Inflammatory macrophage treated with lipopolysaccharide for 1 hour (primary cell): ENCODE measurements around the gene CARMIL3.

Source experiments
- DNase-seq, 2 donors: peaks; one replicate each; pipeline ENCODE4 v3.0.0-alpha.2; 2020 to 2022

The CARMIL3 gene

DNA sequence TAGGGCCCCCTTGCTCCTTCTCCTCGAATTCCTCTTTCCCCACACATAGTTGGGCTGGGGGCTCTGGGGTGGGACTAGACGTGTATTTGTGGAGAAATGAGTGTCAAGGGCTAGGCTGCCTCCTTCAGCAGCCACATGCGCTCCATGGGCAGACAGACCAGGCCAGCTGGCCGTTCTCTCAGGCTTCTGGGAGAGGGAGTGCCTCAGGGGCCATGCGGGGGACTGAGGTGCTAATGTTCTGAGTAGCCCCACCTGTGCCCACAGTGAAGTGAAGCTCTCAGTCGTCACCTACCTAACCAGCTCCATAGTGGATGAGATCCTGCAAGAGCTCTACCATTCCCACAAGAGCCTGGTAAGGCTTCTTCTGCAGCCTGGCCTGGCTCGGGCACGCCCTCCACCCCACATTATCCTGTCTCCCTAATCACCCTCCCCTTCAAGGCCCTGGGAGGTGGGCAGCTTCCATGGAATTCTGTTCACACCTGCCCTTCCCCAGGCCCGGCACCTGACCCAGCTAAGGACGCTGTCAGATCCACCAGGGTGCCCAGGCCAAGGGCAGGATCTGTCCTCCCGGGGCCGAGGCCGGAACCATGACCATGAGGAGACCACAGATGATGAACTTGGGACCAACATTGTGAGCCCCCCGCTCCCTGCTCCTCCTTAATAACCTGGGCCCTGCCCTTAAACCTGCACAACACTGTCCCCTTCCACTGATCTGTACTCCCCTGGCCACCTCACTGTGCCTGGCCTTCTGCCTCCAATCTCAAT, 10.6 kb downstream of the CARMIL3 start:
- no peak for DNase-seq

DNA sequence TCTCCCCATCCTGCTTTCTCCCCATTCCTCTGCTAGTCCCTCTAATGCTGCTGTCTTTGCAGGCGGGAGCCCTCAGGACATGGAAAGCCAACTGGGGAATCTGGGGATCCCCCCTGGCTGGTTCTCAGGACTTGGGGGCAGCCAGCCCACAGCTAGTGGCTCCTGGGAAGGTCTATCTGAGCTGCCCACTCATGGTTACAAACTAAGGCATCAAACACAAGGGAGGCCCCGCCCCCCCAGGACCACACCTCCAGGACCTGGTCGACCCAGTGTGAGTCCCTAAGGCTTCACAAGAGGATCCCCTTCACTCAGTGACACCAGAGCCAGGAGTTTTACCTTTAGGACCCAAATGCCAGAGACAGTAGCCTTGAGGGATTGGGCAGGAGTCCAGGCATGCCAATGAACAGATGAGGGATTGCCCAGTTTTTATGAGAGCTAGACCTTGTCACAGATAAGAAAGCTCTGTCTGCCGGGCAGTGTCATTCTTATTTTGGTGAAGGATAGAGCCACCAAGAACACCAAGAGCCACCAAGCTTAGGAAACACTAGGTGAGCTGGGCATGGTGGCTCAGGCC, 11.5 kb downstream of the CARMIL3 start:
- DNase-seq: no peak

DNA sequence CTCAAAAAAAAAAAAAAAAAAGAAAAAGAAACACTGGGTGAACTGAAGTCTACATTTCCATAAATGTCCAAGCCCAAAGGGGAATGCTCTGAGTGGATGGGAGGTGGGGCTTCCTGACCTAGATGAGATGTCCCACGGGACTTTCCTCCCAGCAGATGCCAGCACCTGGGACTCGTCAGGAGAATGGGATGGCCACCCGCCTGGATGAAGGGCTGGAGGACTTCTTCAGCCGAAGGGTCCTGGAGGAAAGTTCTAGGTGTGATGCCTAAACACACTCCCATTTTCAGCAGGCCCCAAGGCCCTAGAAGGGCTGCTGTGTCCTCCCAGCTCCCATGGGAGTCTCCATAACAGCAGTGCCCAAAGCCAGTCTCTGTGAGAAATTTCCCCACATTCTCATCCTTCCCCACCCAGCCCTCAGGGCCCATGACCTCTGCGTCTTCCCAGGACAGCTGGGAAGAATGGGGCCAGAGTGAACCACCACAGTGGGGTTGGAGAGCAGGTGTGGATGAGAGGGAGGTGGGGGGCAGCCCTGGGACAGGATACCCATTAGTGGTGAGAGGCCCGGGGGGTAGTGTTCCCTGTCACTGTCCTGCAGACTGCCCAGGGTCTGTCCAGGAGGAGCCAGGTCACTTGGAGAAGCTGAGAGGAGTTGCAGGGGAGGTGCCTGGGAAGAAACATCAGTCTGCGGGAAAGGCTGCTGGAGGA, 12.4 kb downstream of the CARMIL3 start:
- DNase-seq: no peak

DNA sequence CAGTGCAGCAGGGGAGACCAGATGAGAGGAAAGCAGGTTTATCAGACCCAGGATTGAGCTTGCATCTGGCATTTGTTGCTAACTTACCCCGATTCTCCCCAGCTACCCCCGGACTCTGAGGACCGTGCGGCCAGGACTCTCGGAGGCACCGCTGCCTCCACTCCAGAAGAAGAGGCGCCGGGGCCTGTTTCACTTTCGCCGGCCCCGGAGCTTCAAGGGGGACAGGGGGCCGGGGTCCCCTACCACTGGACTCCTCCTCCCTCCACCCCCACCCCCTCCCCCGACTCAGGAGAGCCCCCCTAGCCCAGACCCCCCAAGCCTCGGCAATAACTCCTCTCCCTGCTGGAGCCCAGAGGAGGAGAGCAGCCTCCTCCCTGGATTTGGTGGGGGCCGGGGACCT, 13.0 kb downstream of the CARMIL3 start:
- no peak for DNase-seq

DNA sequence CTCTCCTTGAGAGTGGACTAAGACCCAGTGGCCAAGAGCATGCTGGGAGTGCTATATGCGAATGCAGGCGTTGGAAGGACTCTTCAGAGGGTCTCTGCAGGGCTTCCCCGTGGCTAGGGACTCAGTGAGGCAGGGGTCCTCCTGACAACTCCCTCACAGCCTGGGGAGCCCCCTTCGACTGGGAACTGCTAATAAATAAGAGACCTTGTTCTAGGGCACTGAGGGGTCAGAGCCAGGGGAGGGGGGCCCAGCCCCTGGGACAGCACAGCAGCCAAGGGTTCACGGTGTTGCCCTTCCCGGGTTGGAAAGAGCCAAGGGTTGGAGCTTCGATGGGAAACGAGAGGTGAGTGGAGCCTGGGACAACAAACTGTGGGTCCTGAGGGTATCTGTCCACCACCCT, 13.6 kb downstream of the CARMIL3 start:
- no peak for DNase-seq

DNA sequence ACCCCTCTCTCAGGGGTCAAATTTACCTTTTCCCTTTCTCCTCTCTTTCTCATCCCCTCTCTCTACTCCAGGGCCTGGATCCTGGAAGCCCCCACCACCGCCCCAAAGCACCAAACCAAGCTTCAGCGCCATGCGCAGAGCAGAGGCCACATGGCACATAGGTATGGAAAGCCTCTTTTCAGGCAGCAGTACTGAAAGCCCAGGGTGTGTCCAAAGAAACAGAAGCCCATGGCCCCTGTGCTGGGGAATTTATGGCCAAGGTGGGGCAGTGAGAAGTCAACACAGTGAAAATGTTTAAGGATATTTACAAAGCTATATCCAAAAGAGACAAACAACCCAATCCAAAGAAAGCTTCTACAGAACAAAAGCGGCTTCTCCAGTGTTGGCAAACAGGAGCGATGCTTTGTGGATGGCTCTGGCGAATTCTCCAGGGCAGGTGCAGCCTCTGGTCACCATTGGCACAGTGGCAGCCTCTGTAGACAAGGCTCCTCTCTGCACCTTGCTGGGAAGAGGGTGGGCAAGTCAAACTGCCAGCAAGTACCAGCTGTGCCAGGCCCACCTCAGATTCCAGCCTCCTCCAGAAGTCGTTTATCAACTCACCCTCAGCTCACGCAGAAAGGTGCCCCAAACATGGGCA, 14.8 kb downstream of the CARMIL3 start:
- no peak for DNase-seq

DNA sequence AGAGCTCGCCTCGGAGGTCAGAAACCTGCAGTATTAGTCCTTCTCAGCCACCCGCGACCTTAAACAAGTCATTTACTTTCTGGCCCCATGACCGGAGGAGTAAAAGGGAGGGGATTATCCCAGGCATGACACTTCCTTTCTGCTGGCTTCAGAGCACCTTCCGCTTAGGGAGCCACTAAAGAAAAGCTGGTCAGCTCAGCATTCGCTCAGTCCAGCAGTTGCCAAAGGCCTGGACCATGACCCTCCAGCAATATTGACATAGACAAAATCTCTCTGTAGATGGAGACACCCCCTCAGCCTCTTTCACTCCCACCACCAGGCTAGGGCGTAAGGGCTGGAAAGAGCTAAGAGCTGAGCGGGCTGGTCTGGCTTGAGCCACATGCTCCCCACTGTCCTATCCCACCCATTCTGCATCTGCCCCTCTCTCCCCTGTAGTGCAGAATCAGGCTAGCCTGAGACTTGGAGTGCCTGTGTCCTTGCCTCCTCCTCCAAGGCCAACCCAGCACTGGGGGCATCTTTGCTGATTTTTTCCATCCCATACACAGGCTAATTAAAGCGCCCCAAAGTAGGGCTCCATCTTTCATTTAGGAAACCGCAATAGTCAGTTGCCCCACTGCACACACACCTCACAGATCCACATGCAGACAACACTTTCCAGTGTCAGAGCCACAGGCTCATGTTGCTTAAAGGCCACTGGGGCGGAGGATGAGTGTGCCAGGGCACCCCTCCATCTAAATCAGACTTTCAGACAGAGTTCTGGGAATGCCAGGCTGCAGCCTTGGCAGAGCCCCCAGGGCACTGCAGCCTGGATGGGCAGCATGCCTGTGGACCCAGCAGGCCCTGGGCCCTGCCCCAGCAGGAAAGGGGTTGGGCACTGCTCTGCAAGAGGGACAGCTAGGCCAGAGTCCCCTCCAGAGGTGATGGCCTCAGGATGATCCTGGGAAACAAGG, 15.6 kb downstream of the CARMIL3 start:
- no peak for DNase-seq

DNA sequence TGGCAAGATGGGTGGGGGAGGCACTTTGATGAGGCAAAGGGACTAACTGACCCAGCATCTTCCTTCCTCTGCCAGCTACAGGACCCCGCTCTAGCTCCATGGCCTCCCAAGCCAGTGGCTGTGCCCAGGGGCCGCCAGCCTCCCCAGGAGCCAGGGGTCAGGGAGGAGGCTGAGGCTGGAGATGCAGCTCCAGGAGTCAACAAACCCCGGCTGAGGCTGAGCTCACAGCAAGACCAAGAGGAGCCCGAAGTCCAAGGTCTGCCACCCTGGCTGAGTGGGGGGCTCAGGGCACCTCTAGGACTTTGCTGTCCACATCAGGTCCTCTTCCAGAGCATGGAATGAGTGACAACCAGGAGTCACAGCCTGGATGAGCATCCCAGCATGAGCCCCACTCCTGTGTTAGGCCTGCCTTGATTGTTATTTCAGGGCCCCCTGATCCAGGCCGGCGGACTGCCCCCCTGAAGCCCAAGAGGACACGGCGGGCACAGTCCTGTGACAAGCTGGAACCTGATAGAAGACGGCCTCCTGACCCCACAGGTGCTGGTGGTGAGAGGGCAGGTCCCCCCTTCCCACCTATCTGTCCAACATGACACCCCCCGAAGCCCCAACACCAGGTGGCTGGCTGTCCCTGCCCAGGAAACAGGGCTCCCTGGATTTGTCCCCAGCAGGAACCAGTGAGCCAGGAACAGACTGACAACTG, 17.1 kb downstream of the CARMIL3 start:
- DNase-seq: no peak

DNA sequence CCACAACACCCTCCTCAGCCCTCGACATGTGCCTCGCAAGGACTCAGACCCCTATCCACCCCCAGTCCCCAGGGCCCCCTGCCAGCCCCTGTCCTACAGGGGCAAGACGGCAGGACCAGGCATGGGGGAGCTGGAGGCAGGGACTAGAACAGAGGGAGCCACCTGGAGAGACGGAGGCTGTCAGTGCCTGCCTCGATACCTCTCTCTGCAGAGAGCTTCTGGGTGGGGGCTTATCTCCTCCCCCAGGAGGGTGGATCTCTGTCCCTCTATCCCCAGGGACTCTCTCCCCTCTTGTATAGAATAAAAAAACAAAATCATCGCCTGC, 17.6 kb downstream of the CARMIL3 start:
- no peak for DNase-seq

DNA sequence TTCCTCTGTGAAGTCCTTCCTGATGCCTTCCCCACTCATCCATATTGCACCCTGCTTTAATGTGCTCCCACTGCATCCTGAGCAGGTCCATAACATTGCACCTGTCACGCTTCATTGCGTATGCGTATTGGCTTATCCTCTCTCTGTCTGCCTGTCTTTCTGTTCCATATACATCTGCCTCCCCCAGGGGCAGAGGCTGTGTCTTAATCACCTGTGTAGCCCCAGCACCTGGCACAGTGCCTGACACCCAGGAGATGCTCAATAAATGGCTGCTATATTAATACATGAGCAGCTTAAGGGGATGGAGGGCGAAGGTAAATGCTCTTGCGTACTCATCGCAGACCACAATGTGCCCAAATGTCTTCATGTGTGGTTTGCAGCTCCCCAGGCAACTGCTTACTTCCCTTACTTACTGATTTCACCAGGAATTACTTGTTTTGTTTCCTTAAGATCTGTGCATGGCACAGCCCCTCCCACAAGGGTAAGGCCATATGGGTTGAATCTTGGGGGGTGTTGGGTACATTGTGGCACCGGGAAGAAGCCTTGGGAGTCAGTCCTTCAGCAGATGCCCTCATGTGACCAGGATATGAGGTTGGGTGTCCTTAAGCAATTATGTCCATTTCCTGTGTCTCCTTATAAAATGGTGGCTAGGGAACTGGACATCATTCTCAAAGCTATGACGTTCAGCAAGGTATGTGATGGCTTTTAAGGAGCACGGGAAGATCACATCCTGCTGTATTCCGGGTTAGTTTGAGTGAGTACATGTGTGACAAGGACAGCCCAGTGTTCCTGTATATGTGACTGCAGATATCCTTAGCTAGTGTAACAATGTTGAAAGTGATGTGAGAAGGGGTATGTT, 18.7 kb downstream of the CARMIL3 start:
- DNase-seq: no peak

DNA sequence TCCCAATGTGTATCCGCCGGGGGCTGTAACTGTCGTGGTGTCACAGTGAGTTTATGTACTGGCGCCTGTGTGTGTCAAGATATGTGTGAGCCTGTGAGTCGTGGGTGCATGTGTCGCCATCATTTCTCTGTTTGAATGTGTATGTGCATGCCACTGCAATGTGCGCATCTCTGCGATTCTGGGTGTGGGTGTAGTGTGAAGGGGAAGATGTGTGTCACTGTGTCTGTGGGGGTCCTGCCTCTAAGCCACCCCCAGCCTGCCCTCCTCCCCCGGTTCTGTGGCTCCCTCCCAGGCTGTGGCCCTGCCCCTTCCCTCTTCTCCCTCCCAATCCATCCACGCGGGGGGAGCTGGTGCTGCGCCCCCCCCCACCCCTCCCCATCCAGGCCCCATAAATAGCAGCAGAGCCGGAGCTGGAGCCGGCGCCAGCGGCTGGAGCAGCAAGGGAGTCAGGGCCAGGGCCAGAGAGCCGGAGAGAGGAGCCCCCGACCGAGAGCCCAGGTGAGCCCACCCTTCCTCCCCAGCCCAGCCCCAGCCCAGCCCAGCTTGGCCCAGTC, 19.4 kb downstream of the CARMIL3 start, which contains the start of gene CPNE6:
CPNE6 (plus strand) TSS at position 419 of the 554 bp plus-strand sequence. CDS start 1,375 bp downstream, outside the sequence.
- DNase-seq: no peak

DNA sequence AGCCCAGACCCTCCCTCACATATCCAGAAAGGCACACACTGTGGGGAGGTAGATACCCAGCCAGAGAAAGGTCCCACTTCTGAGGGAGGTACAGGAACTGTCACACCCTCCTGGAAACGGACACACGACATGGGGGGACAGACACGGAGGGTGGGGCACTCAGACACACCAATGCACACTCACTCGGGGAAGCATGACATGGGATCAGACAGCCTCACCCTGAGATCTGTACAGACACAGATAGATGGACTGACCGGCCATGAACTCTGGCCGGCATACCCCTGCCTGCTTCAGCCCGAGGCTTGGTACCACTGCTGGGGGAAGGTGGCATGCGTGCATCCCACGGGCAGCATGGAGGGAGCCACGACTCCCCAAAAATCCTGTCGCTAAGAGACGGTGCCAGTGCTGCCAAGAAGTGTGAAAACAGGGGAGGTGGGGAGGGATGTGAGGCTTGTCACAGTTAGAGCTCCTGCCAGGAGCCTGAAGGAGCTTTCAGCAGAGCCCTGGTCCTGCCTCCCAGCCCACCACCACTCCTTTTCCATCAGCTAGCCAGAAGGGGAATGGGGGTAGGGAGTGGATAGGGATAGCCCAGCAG, 20.1 kb downstream of the CARMIL3 start:
- DNase-seq: no peak

DNA sequence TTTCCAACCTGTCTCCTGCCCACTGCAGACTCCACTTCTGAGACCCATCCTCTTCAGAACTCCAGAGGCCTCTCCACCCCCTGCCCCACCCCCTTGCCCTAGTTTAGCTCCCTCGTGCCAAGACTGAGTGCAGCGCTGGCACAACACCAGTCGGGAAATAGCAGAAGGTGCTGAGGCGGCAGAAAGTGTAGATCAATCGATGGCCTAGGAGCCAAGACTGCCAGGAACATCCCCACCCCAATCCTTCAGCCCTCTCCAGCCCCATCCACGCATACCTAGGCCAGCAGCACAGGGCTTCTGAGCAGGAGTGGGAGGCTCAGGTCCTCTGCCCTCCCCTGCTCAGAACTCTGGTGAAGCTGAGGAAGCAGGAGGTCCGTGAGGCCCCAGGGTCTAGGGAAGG, 20.6 kb downstream of the CARMIL3 start:
- DNase-seq: no peak

DNA sequence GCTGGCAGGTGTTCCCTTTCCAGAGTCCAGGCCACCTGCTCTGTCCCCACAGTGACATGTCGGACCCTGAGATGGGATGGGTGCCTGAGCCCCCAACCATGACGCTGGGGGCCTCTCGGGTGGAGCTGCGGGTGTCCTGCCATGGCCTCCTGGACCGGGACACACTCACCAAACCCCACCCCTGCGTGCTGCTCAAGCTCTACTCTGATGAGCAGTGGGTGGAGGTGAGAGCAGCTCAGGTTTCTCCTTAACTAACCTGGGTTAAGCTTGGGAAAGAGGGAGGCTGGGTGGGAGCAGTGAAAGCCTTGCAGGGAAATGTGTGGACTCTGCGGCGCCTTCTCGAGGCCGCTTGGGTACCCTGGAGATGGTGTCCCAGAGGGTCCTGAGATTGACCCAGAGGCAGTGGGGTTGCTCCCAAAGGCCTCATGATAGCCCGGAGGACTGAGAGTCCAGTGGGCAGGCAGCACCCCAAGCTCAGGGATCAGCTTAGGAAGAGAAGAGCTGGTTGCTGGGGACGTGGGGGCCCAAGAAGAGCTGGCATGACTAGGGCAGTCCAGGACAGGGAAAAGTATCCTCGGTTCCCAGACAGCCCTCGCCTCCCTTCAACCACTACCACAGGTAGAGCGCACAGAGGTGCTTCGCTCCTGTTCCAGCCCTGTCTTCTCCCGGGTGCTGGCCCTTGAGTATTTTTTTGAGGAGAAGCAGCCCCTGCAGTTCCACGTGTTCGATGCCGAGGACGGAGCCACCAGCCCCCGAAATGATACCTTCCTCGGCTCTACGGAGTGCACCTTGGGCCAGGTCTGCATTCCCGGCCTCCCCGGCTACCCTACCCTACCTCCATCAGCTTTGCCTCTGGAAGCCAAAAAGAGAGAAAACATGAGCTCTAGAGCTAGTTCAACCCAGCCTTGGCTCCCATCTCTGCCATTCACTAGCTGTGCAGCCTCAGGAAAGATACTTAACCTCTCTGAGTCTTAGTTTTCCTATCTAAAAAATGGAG, 21.4 kb downstream of the CARMIL3 start:
- no peak for DNase-seq

DNA sequence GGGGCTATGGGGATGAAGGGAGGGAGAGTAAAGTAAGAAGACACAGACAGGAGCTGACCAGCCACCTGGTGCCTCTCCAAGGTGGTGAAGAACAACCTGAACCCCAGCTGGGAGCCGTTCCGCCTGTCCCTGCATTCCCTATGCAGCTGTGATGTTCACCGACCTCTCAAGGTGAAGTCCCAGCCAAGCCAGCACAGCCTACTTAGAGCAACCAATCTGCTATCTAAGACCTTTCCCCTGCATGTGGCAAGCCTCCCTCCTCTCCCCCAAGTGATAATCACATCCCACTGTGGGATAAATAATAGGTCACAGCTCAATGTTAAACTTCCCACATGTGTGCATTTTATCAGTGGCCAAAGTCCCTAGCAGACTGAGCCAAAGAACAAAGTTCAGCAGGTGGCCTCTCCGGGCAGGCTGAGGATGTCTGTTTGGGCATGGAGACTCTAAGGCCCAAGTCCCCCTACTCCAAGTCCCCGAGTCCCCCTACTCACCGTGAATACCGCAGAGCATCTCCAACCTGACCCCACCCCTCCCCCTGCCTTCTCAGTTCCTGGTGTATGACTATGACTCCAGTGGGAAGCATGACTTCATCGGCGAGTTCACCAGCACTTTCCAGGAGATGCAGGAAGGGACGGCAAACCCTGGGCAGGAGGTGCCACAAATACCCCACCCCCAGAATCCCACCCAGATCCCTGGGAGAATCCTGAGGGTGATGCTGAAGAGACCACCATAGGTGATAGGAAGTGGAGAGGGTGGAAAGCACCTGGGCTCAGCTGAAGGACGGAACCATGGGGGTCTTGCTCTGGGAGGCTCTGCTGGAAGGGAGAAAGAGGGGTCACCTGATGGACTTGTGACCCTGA, 23.0 kb downstream of the CARMIL3 start:
- no peak for DNase-seq

DNA sequence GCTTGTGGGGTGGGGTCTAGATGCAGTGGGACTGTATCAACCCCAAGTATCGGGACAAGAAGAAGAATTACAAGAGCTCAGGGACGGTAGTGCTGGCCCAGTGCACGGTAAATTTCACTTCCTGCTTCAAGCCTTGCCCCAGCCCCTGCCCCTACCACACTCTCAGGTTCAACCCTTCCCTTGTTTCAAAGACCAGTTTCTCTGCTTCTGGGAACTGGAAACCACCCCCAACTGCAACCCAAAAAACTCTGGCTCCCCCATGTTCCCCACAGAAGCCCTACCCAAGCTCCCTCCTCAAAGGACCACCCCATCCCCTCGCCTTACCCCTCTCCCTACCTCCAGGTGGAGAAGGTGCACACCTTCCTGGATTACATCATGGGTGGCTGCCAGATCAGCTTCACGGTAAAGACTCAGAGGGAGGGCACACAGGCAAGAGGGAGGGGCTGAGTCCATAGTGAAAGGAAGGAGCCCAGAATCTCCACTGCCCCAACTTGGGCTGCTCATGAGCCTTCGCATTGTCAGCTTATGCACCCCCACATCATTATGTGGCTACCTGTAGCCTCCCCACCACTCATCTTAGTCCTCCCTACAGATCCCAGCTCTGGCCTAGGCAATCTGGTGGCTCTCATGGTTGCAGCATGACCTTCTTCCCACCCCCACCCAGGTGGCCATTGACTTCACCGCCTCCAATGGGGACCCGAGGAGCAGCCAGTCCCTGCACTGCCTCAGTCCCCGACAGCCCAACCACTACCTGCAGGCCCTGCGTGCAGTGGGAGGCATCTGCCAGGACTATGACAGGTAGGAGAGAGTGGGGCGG, 23.9 kb downstream of the CARMIL3 start:
- no peak for DNase-seq

DNA sequence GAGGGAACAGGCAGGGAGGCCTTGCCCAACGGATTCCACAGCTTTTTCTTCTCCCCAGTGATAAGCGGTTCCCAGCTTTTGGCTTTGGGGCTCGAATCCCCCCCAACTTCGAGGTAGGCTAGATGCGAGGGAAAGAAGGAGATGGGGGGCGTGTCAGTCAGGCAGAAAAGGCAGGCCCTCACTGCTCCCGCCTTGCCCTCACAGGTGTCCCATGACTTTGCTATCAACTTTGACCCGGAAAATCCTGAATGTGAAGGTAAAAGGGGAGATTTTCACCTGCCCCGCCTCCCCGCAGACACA, 24.4 kb downstream of the CARMIL3 start:
- no peak for DNase-seq
